ENCODE data around the gene C1QTNF9. TPM values are rescaled to one million over a fixed set of nuclear protein-coding genes. Genes with fewer than 3 reads are reported as not detected.
"Not testable (repeated sequence)": the region's sequence is repeated elsewhere in the genome, so short reads cannot be mapped to it uniquely, and the experiment has no call there.

C1QTNF9 gene
- not detected in 3 replicates for total RNA-seq

DNA sequence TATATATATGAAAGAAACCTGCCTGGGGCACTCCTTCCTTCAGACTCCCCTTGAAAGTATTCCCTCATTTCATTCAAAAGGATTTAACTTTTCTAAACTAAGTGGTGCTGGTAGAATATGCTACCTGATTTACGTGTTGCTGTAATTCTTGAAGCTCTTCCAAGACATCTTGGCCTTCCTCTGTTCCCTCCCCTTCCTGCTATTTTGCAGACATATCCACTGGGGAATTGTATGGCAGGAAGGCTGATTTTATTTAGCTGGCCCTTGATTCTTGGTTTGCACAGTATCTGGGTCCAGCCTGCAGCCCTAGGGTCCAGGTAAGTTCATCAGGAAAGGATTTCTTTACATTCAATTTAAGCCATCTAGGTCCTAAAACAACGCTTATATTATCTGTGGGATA lies at the start of gene C1QTNF9:
Gene C1QTNF9 (plus strand): TSS at position 281 of the 400 bp plus-strand sequence. CDS start 6,424 bp downstream, outside the sequence.
- not testable (repeated sequence) for H3K4me3 Mint-ChIP-seq; H3K36me3 Mint-ChIP-seq; H3K4me1 Mint-ChIP-seq; H3K27me3 Mint-ChIP-seq (ENCODE audit: low read depth); H3K27ac Mint-ChIP-seq; H3K9me3 Mint-ChIP-seq; DNase-seq (ENCODE audit: low spot score in 2 of 2, unreplicated experiment in 2 of 2)

GRCh38 chr13:24261566-24261965 lies 47.8 kb upstream of the C1QTNF9 start:
- Mint-ChIP-seq H3K27ac (no peak overlapping the region), H3K9me3 (no peaks in the 10 kb centered on the region), H3K27me3 (ENCODE audit: low read depth) (no peaks in the 10 kb centered on the region), H3K4me1 (peaks cover 29% of the 10 kb centered on the region), H3K36me3 (no peaks in the 10 kb centered on the region), H3K4me3 (no peak overlapping the region)
- DNase-seq (ENCODE audit: low spot score in 2 of 2, unreplicated experiment in 2 of 2): no peak
- no peak for TF ChIP-seq CTCF (IDR thresholded peaks at IDR 0.05; ENCODE audit: unreplicated experiment)

DNA sequence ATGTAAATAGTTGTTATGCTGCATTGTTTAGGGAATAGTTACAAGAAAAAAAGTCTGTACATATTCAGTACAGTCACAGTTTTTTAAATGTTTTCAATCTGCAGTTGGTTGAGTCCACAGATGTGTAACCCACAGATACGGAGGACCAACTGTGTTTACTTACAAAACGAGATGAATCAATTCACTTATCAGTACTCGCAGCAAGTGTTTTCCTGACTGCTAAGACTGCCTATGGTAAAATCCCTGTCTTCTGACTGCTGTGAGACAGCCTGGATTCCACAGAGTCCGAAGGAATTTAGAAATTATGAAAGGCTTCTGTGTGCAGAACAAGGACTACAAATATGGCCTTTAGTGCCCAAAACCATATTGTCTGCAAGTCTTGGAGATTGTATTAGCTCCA lies 45.7 kb upstream of the C1QTNF9 start:
- H3K27me3 Mint-ChIP-seq (ENCODE audit: low read depth): no peaks in the 10 kb centered on the region
- no peak for TF ChIP-seq CTCF (IDR thresholded peaks at IDR 0.05; ENCODE audit: unreplicated experiment)
- no peak overlapping the region for H3K27ac Mint-ChIP-seq
- H3K4me1 Mint-ChIP-seq: peaks cover 29% of the 10 kb centered on the region
- H3K36me3 Mint-ChIP-seq: no peaks in the 10 kb centered on the region
- no peak overlapping the region for H3K4me3 Mint-ChIP-seq
- H3K9me3 Mint-ChIP-seq: no peaks in the 10 kb centered on the region
- DNase-seq (ENCODE audit: low spot score in 2 of 2, unreplicated experiment in 2 of 2): no peak

- Mint-ChIP-seq H3K27me3 (ENCODE audit: low read depth) (no peaks in the 10 kb centered on the region), H3K27ac (no peak overlapping the region), H3K4me1 (peaks cover 29% of the 10 kb centered on the region), H3K36me3 (no peaks in the 10 kb centered on the region), H3K4me3 (no peak overlapping the region), H3K9me3 (no peaks in the 10 kb centered on the region)
- DNase-seq (ENCODE audit: low spot score in 2 of 2, unreplicated experiment in 2 of 2): no peak
- no peak for TF ChIP-seq CTCF (IDR thresholded peaks at IDR 0.05; ENCODE audit: unreplicated experiment)
Measured at GRCh38 chr13:24264976-24265375, 44.4 kb upstream of the C1QTNF9 start.

DNA sequence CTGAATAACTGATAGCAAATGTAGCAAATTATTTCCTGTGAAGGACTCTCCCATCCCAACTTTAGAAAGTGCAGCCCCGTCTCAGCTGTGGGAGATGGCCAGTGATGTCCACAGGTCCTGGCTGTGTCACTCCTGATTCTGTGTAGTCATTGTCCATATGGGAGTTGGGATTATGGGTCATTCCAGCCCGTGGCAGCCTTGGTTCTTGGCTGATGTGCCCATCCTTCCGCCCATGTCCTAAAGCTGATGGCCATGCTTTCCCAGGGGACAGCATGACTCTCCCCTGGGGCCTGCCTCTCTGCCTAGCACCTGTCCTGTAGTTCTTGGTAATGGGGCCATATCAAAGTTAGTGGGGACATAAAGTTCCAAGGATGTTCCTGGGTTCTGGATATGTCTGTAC lies 43.9 kb upstream of the C1QTNF9 start:
- H3K36me3 Mint-ChIP-seq: no peaks in the 10 kb centered on the region
- TF ChIP-seq CTCF (IDR thresholded peaks at IDR 0.05; ENCODE audit: unreplicated experiment): no peak
- no peaks in the 10 kb centered on the region for H3K9me3 Mint-ChIP-seq
- no peak overlapping the region for H3K4me3 Mint-ChIP-seq
- H3K4me1 Mint-ChIP-seq: peaks cover 32% of the 10 kb centered on the region
- no peaks in the 10 kb centered on the region for H3K27me3 Mint-ChIP-seq (ENCODE audit: low read depth)
- DNase-seq (ENCODE audit: low spot score in 2 of 2, unreplicated experiment in 2 of 2): no peak
- H3K27ac Mint-ChIP-seq: no peak overlapping the region

DNA sequence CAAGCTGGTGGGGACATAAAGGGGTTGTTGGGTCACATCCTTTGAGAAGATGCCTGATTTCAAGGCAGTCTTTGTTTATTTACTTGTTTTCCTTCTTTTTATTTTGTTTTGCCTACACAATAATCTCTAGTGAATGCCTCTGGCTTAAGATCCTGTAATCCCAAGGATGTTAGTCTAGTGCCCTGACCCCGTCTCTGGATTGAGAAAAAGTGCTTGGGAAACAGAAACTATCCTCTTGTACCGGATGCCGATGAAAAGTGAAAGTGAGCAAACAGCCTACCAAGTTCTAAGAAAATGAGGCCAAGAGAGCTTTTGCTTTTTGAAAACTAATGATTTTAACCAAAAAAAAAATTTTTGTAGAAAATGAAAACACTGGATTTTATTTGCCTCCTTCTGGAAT lies 42.1 kb upstream of the C1QTNF9 start:
- no peak overlapping the region for H3K4me3 Mint-ChIP-seq
- no peak for TF ChIP-seq CTCF (IDR thresholded peaks at IDR 0.05; ENCODE audit: unreplicated experiment)
- H3K9me3 Mint-ChIP-seq: no peaks in the 10 kb centered on the region
- H3K27me3 Mint-ChIP-seq (ENCODE audit: low read depth): no peaks in the 10 kb centered on the region
- no peaks in the 10 kb centered on the region for H3K36me3 Mint-ChIP-seq
- DNase-seq (ENCODE audit: low spot score in 2 of 2, unreplicated experiment in 2 of 2): no peak
- no peak overlapping the region for H3K27ac Mint-ChIP-seq
- H3K4me1 Mint-ChIP-seq: peaks cover 41% of the 10 kb centered on the region

Measured in mesothelial cell of epicardium (in vitro differentiated cells).